Measurements from ENCODE around the gene ERCC2.

DNA sequence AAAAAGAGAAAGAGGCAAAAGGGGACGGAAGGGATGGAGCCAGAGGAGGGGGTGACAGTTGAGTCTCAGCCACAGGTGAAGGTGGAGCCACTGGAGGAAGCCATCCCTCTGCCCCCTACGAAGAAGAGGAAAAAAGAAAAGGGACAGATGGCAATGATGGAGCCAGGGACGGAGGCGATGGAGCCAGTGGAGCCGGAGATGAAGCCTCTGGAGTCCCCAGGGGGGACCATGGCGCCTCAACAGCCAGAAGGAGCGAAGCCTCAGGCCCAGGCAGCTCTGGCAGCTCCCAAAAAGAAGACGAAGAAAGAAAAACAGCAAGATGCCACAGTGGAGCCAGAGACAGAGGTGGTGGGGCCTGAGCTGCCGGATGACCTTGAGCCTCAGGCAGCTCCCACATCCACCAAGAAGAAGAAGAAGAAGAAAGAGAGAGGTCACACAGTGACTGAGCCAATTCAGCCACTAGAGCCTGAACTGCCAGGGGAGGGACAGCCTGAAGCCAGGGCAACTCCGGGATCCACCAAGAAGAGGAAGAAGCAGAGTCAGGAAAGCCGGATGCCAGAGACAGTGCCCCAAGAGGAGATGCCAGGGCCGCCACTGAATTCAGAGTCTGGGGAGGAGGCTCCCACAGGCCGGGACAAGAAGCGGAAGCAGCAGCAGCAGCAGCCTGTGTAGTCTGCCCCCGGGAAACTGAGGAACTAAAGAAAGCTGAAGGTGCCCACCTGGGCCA is 38.6 kb upstream of the ERCC2 start:
- TF ChIP-seq, protein P1, sequence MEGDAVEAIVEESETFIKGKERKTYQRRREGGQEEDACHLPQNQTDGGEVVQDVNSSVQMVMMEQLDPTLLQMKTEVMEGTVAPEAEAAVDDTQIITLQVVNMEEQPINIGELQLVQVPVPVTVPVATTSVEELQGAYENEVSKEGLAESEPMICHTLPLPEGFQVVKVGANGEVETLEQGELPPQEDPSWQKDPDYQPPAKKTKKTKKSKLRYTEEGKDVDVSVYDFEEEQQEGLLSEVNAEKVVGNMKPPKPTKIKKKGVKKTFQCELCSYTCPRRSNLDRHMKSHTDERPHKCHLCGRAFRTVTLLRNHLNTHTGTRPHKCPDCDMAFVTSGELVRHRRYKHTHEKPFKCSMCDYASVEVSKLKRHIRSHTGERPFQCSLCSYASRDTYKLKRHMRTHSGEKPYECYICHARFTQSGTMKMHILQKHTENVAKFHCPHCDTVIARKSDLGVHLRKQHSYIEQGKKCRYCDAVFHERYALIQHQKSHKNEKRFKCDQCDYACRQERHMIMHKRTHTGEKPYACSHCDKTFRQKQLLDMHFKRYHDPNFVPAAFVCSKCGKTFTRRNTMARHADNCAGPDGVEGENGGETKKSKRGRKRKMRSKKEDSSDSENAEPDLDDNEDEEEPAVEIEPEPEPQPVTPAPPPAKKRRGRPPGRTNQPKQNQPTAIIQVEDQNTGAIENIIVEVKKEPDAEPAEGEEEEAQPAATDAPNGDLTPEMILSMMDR (IDR thresholded peaks at IDR 0.05): no peak
- TF ChIP-seq POLR2A (IDR thresholded peaks at IDR 0.05) (no peak), POLR2AphosphoS5 (IDR thresholded peaks at IDR 0.05) (no peak)
